ENCODE measurements around the gene ZNF594. TPM values are rescaled to one million over a fixed set of nuclear protein-coding genes. Genes with fewer than 3 reads are reported as not detected.
A peak's percentile ranks its signal among the peaks of the same experiment; 100 is the strongest.

The ZNF594 gene
- total and polyA plus RNA-seq, 2 of the 13 experiments (the other 11 are each of a cell fraction or from before 2014, with no cell fraction given), result 2.9 to 9.6 TPM

DNA sequence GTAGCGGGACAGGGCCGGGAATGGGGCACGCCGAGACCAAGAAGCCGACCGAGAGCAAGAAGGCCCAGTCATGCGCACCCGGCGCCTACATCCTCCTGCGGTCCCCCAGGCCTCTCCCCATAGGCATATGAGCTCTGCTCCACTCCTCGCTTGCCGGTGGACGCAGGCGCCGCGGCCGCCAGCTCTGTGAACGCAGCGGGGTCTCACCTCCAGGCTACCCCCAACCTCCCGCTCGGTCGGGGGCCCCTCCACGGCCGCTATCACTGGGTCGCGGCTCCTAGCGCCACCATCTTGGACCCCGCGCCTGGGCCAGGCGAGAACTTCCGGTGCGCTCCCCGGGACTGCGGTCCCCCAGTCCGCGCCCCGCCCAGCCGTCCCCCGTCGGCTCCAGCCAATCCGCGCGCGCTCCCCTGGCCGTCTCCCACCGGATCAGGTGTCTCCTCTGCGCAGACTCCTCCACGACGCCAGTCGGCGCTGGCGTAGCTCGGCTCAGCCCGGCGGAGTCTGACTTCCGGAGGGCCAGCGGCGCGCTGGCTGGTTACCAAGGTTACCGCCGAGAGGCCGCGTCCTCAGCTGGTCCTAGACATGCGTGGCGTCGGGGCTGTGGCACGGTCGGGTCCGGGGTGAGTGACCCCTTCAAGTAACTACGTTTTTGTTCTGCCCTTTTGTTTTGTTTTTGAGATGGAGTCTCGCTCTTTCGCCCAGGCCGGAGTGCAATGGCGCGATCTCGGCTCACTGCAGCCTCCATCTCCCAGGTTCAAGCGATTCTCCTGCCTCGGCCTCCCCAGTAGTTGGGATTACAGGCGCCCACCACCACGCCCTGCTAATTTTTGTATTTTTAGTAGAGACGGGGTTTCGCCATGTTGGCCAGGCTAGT, at the start of gene ZNF594 (continued):
- no peak for TF ChIP-seq ZNF230 (CRISPR knock-in tag; IDR thresholded peaks at IDR 0.05)
- TF ChIP-seq FOSL1 (CRISPR knock-in tag; IDR thresholded peaks at IDR 0.05; ENCODE audit: borderline replicate concordance), result 0 out of 2 replicates have a peak, but pooled peaks have one; percentile 9
- peak; percentile 60 for TF ChIP-seq POLR2AphosphoS5 (IDR thresholded peaks at IDR 0.05; ENCODE audit: low read depth, low read length)
- TF ChIP-seq, protein P1, sequence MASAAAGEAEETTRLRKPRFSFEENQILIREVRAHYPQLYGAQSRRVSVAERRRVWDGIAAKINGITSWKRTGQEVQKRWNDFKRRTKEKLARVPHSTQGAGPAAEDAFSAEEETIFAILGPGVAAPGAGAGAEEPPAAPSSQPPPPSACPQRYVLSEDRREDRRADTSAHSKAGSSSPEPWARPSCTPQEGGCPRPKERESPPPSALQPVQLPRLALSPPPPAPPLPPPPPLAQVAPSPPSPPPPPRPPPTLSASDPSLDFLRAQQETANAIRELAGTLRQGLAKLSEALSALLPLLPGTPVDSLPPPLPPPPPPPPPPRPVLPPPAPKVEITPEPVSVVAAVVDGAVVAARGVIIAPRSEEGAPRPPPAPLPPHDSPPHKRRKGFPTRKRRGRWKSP (CRISPR knock-in tag; IDR thresholded peaks at IDR 0.05), result no peak
- TF ChIP-seq DRAP1 (CRISPR knock-in tag; IDR thresholded peaks at IDR 0.05), result peak; percentile 45; the same call in 1 of the 2 replicates
- TF ChIP-seq, protein P2, sequence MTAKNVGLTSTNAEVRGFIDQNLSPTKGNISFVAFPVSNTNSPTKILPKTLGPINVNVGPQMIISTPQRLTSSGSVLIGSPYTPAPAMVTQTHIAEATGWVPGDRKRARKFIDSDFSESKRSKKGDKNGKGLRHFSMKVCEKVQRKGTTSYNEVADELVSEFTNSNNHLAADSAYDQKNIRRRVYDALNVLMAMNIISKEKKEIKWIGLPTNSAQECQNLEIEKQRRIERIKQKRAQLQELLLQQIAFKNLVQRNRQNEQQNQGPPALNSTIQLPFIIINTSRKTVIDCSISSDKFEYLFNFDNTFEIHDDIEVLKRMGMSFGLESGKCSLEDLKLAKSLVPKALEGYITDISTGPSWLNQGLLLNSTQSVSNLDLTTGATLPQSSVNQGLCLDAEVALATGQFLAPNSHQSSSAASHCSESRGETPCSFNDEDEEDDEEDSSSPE (CRISPR knock-in tag; IDR thresholded peaks at IDR 0.05), result peak; percentile 46; the same call in 1 of the 2 replicates
- TF ChIP-seq CHD2 (IDR thresholded peaks at IDR 0.05; ENCODE audit: low read depth, low read length), result no peak
- no peak for TF ChIP-seq CERS6 (CRISPR knock-in tag; IDR thresholded peaks at IDR 0.05)
- TF ChIP-seq PBX3 (CRISPR knock-in tag; IDR thresholded peaks at IDR 0.05; ENCODE audit: borderline replicate concordance), result no peak
- TF ChIP-seq FOXJ3 (CRISPR knock-in tag; IDR thresholded peaks at IDR 0.05; ENCODE audit: borderline replicate concordance), result no peak
- no peak for TF ChIP-seq KDM6A (CRISPR knock-in tag; IDR thresholded peaks at IDR 0.05; ENCODE audit: low read depth)
- TF ChIP-seq HDAC6 (IDR thresholded peaks at IDR 0.05; ENCODE audit: low read depth, low read length), result no peak
- TF ChIP-seq EHMT2 (IDR thresholded peaks at IDR 0.05; ENCODE audit: borderline replicate concordance, low read depth, low read length), result no peak
- TF ChIP-seq ZBTB43 (CRISPR knock-in tag; conservative IDR thresholded peaks at IDR 0.05), result no peak
- no peak for TF ChIP-seq ZFP41 (CRISPR knock-in tag; IDR thresholded peaks at IDR 0.05; ENCODE audit: borderline replicate concordance)
- no peak for TF ChIP-seq ATF1 (CRISPR knock-in tag; IDR thresholded peaks at IDR 0.05)
- TF ChIP-seq WIZ (CRISPR knock-in tag; IDR thresholded peaks at IDR 0.05), result peak; percentile 58; the same call in 1 of the 2 replicates
- TF ChIP-seq BATF2 (CRISPR knock-in tag; IDR thresholded peaks at IDR 0.05), result no peak
- peak; percentile 68; the same call in 1 of the 2 replicates for TF ChIP-seq HDAC2 (CRISPR knock-in tag; IDR thresholded peaks at IDR 0.05)
- TF ChIP-seq ZNF83 (CRISPR knock-in tag; IDR thresholded peaks at IDR 0.05; ENCODE audit: borderline replicate concordance), result no peak
- TF ChIP-seq TOPORS (CRISPR knock-in tag; IDR thresholded peaks at IDR 0.05), result no peak
- TF ChIP-seq ZNF782 (CRISPR knock-in tag; IDR thresholded peaks at IDR 0.05; ENCODE audit: borderline replicate concordance), result no peak
- 0 out of 2 replicates have a peak, but pooled peaks have one; percentile 49 for TF ChIP-seq BRCA1 (CRISPR knock-in tag; IDR thresholded peaks at IDR 0.05)
